Measurements from ENCODE around the gene GOLGA8N.
"Not testable (repeated sequence)": the region's sequence is repeated elsewhere in the genome, so short reads cannot be mapped to it uniquely, and the experiment has no call there.

GOLGA8N gene

DNA sequence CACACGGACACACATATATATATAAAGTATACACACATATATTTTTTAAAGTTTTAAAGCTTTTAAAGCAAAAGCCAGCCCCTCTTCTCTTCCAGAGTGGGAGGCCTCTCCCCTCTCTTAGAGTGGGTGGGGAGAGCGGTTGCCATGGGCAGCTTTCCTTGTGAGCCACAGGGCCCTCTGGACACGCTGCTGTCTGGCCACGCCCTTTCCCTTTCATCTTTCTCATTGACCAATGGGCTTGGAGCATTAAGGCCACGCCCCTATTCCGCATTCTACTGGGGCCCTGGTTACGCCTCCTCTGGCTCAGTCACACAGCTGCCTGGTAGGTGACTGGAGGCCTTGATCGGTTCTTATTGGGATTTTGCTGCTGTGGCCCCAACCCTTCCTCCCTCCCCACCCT, at the start of gene GOLGA8N:
Gene GOLGA8N, plus strand, starts transcription at position 306 of the 400 bp plus-strand sequence.
- TF ChIP-seq GATA2, GATA3 (IDR thresholded peaks at IDR 0.05; ENCODE audit: low read depth, low read length): not testable (repeated sequence)

DNA sequence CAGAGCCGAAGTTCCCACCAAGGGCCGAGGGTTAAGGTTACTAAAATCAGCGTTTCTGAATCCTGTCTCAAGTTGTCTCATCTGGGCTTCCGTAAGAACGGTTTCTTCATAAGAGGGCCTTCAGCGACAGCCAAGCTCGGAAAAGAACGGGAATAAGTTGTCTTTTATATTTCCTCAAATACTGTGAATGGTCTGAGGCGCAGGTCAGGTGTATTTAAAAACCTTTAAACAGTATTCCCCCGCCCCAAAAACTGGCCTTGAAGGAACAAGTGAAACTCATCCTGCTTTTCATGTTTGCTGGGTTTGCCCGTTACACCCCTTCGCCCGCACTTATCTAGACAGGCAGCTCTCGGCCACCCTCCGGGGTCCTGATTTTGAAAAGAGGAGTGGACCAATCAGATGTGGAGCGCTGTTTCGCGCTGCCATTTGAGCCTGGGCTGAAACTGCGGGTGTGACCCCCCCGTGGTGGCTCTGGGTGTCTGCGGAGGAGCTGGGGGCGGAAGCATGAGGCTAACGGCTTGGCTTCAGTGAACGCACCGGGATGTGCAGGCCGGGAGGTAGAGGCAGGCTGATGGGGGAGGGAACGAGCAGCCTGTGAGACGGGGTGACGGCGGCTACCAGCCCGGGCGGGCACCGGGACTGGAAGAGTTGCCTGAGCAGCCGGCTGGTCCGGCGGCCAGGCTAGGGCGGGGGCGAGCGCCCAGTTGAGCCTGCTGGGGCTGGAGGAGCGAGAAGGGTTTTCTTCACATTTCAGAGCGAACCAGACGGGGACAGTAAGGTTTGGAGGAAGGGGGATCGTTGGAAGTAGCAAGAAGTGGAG, 22.0 kb downstream of the GOLGA8N start, which contains the start of gene ARHGAP11A:
Gene ARHGAP11A, plus strand, starts transcription at position 454 of the 820 bp plus-strand sequence. CDS start 708 bp downstream, outside the sequence.
- not testable (repeated sequence) for TF ChIP-seq GATA3, GATA2 (IDR thresholded peaks at IDR 0.05; ENCODE audit: low read depth, low read length)

DNA sequence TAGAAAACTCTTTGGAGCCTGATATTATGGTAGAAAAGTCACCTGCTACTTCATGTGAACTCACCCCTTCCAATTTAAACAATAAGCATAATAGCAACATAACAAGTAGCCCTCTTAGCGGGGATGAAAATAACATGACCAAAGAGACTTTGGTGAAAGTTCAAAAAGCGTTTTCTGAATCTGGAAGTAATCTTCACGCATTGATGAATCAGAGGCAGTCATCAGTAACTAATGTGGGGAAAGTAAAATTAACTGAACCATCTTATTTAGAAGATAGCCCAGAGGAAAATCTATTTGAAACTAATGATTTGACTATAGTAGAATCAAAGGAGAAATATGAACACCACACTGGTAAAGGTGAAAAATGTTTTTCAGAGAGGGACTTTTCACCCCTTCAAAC, 43.2 kb downstream of the GOLGA8N start:
- TF ChIP-seq GATA3 (IDR thresholded peaks at IDR 0.05; ENCODE audit: low read depth, low read length) (no peak), GATA2 (IDR thresholded peaks at IDR 0.05; ENCODE audit: low read depth, low read length) (no peak)

DNA sequence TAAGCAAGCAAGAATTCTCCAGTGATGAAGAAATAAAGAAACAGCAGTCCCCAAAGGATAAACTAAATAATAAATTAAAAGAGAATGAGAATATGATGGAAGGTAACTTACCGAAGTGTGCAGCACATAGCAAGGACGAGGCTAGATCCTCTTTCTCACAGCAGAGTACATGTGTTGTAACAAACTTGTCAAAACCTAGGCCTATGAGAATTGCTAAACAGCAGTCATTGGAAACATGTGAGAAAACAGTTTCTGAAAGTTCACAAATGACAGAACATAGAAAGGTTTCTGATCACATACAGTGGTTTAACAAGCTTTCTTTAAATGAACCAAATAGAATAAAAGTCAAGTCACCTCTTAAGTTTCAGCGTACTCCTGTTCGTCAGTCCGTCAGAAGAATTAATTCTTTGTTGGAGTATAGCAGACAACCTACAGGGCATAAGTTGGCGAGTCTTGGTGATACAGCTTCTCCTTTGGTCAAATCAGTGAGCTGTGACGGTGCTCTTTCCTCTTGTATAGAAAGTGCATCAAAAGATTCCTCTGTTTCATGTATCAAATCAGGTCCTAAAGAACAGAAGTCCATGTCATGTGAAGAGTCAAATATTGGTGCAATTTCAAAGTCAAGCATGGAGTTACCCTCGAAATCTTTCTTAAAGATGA, 43.8 kb downstream of the GOLGA8N start:
- TF ChIP-seq GATA2 (IDR thresholded peaks at IDR 0.05; ENCODE audit: low read depth, low read length) (no peak), GATA3 (IDR thresholded peaks at IDR 0.05; ENCODE audit: low read depth, low read length) (no peak)

DNA sequence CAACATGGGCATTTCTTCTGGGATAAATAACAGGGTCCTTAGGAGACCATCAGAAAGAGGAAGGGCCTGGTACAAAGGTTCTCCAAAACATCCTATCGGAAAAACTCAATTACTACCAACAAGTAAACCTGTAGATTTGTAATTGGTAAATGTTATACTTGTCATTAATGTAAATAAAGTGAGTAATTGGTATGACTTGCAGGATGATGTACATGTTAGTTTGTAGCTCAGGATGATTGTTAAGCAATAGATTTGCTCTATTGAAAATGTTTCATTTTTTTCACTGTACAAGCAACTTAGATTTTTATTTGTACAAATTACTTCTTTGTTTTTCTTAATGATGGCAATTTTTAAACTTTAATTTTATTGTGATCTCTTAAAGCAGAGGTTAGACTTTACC, 44.4 kb downstream of the GOLGA8N start:
- TF ChIP-seq GATA2 (IDR thresholded peaks at IDR 0.05; ENCODE audit: low read depth, low read length) (no peak), GATA3 (IDR thresholded peaks at IDR 0.05; ENCODE audit: low read depth, low read length) (no peak)

DNA sequence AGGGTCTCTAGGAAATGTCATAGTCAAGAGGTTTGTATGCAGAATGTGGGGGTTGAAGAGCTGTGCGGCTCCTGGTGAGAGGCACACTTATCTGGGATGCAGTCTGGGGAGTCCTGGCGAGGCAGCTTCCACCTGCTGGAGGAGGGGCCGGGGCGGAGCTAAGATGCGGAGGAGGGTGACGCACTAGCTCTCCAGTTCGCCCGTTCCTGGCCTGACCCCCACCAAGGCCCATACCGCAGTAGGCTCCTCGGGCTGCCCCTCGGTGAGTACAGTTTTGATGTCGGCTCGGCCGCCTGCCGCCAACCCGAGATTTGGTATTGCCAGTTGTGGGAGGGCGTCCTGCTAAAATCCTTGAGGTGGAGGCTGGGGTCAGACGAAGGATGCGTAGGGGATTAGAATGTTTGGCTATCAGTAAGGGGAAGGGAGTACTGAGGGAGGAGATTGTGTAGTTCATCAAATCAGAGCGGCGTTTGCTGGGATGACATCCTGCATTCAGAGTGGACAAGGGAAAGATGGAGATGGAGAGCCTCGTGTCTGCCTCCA, 48.3 kb downstream of the GOLGA8N start, which contains the start of gene SCG5:
Gene SCG5, plus strand, starts transcription at position 194 of the 543 bp plus-strand sequence. CDS start 1,883 bp downstream, outside the sequence.
- no peak for TF ChIP-seq GATA3 (IDR thresholded peaks at IDR 0.05; ENCODE audit: low read depth, low read length)
- TF ChIP-seq GATA2 (IDR thresholded peaks at IDR 0.05; ENCODE audit: low read depth, low read length) = no peak

DNA sequence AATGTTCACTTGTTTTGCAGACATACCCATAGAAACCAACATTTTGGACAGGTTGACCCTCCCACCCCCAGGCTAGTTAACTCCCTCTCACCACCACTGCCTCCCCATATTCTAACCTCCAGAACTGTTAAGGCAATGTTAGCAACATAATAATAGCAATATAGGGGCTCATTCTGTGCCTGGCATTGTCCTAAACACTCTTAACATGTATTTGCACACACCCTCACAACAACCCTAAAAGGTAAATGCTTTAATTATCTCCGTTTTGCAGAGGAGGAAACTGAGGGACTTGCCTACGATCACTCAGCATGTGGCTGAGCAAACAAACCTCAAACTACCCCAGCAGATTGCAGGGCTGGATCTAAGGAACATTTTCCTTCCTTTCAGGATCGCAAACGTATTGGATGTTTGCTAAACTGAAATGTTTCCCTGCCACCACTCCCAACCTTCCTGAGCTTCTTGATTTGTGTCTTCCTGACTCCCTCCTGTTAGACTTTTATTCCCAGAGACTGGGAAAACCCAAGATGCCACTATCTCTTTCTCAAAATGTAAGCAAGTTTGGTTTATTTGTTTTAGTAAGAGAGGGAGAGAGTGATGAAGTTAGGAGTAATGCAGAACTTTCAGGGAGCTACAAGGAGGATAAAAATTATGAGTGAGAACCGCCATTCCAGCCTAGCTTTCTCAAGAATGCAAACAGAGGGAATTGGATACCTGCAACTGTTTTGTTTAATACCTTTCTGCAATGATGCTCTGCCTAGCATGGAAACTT, 49.6 kb downstream of the GOLGA8N start:
- no peak for TF ChIP-seq GATA3 (IDR thresholded peaks at IDR 0.05; ENCODE audit: low read depth, low read length)
- TF ChIP-seq GATA2 (IDR thresholded peaks at IDR 0.05; ENCODE audit: low read depth, low read length) = no peak

DNA sequence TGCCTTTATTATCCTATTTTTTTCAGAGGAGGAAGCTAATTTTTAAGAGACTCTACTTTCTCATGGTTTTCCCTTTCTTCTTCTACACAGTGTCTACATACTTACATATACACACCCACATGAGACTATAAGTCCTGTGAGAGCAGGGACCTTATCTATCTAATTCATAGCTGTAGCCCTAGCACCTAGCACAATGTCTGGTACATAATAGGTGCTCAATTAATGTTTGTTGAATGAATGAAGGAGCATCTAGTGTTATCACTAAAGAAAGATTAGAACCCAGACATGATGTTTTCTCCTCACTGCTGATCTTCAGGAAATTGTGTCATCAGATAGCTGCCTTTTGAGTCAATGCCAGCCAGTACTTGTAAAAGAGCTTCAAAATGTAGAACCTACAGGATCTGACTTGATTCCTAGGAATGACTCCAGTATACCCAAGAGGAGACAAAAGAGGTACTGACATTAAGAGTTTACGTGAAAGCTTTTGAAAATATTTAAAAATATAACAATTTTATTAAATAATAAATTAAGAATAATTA, 50.7 kb downstream of the GOLGA8N start:
- TF ChIP-seq GATA3 (IDR thresholded peaks at IDR 0.05; ENCODE audit: low read depth, low read length) = no peak
- TF ChIP-seq GATA2 (IDR thresholded peaks at IDR 0.05; ENCODE audit: low read depth, low read length) = no peak

DNA sequence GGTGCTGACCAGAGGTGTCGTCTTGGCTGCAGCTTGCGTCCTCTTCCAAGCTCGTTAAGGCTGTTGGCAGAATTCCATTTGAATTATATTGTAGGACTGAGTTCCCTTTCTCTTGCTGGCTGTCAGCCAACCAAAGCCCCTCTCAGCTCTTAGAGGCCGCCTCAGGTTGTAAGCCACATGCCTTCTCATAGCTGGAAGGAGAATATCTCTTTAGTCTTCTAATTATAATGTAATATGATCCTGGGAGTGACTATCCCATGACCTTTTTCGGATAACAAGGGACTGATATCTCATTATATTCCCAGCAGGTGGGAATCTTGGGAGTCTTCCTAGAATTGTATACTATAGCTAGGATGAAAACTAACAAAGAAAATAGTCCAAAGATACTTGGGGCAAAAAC, 53.0 kb downstream of the GOLGA8N start:
- TF ChIP-seq GATA3 (IDR thresholded peaks at IDR 0.05; ENCODE audit: low read depth, low read length) (no peak), GATA2 (IDR thresholded peaks at IDR 0.05; ENCODE audit: low read depth, low read length) (no peak)

DNA sequence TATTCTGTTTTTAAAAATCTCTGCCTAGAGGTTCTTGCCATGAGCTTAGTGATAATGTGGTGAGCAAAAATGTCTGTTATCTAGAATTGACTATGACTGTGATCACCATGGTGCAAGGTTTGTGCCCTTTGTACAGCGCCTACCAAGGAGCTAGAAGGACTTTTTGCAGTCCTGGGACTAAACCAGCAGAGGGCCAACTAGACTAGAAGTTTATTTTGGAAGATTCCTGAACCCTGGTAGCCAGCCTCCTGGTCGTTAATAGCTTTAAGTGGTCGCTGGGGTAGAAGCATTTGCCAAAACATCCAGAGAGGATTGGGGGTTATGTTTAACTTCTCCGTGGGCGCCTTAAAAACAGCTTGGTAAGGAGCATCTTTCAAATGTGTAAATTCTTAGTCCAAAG, 56.1 kb downstream of the GOLGA8N start:
- no peak for TF ChIP-seq GATA2 (IDR thresholded peaks at IDR 0.05; ENCODE audit: low read depth, low read length)
- no peak for TF ChIP-seq GATA3 (IDR thresholded peaks at IDR 0.05; ENCODE audit: low read depth, low read length)

DNA sequence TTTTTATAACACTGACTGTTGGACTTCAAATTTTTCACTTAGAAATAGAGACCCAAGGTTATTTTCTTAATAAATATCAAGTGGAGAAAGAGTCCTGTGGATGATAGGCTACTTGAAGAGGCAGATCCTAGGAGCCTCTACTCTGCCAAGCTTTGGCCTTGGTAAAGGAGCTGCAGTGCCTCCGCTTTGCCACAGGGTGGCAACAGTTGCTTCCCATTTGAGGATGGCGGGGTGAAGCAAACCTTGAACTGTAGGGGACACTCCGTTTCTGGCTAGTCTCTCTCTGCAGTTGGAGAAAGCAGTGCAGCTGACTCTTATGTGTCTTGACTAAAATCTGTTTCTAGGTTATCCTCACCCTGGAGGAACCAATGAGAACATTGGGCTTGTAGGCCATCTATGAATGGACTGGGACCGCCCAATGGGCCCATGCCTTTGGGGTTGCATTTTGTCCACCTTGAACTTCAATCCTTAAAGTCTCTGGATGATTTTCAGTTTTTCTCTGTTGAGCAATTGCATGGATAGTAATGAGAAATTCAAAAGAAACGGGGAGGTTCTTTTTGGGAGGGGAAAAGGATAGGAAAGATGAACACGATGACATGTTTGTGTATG, 58.1 kb downstream of the GOLGA8N start:
- no peak for TF ChIP-seq GATA2 (IDR thresholded peaks at IDR 0.05; ENCODE audit: low read depth, low read length)
- no peak for TF ChIP-seq GATA3 (IDR thresholded peaks at IDR 0.05; ENCODE audit: low read depth, low read length)

DNA sequence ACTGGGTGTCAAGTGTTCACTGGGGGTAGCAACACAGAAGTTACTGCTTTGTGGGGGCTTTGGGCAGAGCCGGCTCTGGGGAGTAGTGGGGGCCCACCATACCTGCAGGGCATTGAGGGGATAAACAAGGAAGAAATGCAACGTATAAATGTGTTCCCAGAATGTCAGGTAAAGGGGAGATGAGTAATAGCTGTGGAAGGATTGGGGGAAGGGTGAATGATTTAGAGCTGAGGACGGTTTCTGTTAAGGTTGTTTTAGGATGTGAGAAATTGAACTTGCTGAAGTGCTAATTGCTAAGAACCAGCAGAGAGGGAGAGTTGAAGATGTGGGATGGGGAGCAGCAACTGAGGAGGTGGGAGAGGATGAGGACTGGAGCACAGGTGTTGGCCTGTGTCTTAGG, 58.9 kb downstream of the GOLGA8N start:
- TF ChIP-seq GATA2 (IDR thresholded peaks at IDR 0.05; ENCODE audit: low read depth, low read length) = no peak
- TF ChIP-seq GATA3 (IDR thresholded peaks at IDR 0.05; ENCODE audit: low read depth, low read length) = no peak

DNA sequence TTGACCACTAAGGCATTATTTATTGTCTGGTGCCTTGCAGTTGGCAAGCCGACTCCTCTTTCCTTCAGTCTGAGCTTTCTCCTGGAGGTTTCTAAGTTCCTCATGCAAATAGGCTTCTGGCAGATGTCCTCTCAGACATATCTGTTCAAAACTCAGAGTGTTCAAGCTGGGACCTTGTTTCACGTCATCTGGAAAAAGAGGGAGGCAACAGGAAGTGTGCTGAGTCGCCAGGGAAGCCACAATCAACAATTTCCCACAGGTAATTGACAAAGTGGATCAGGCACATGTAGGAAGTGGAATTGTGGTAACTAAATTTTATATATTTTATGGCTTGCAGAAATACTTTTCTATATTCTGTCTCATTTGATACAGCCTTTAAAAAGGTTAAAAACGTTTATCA, 62.8 kb downstream of the GOLGA8N start:
- TF ChIP-seq GATA2 (IDR thresholded peaks at IDR 0.05; ENCODE audit: low read depth, low read length) (0 out of 2 replicates have a peak, but pooled peaks have one; percentile 10), GATA3 (IDR thresholded peaks at IDR 0.05; ENCODE audit: low read depth, low read length) (no peak)

All from SH-SY5Y (cell line).